ENCODE data around the gene ZC3HAV1L. TPM values are rescaled to one million over a fixed set of nuclear protein-coding genes. Genes with fewer than 3 reads are reported as not detected.

ZC3HAV1L gene
- total and polyA plus RNA-seq, 2 of the 13 experiments (the other 11 are each of a cell fraction or from before 2014, with no cell fraction given): 8.4 to 11.1 TPM

DNA sequence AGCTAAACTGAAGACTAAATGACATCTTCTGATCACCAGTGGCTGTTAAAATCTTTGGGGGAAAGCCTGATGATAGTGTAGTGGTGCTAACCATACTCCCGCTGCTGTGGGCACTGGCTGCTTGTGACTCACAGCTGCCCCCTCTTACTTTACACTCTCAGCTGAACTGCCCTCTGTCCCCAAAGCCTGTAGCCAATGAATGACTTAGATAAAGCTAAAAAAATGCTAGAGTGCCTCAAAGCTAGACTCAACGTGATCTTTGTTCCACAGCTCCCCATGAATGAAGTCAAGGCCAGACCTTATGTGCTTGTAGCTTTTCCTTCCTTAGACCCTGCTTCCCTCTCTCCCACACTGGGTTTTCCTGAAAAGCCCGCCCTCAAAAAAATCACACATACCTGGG lies 6.5 kb downstream of the ZC3HAV1L start (continued):
- TF ChIP-seq FOSL2 (CRISPR knock-in tag; IDR thresholded peaks at IDR 0.05) (0 out of 2 replicates have a peak, but pooled peaks have one; percentile 35), ATF7-NPFF (CRISPR knock-in tag; IDR thresholded peaks at IDR 0.05; ENCODE audit: low read depth) (no peak), ZSCAN29 (CRISPR knock-in tag; conservative IDR thresholded peaks at IDR 0.05) (0 out of 2 replicates have a peak, but pooled peaks have one; percentile 28), RARA (CRISPR knock-in tag; IDR thresholded peaks at IDR 0.05) (peak; percentile 39; the same call in 1 of the 2 replicates), GABPA (IDR thresholded peaks at IDR 0.05; ENCODE audit: low read depth, low read length) (no peak), GABPA (CRISPR knock-in tag; IDR thresholded peaks at IDR 0.05; ENCODE audit: low read depth) (no peak), NR2C2 (CRISPR knock-in tag; IDR thresholded peaks at IDR 0.05; ENCODE audit: borderline replicate concordance) (0 out of 2 replicates have a peak, but pooled peaks have one; percentile 36), RXRB (CRISPR knock-in tag; IDR thresholded peaks at IDR 0.05; ENCODE audit: borderline replicate concordance) (peak; percentile 13; the same call in 1 of the 2 replicates), HES4 (CRISPR knock-in tag; IDR thresholded peaks at IDR 0.05; ENCODE audit: borderline replicate concordance) (no peak), PPARG (CRISPR knock-in tag; conservative IDR thresholded peaks at IDR 0.05) (peak; percentile 71), ZNF430 (CRISPR knock-in tag; IDR thresholded peaks at IDR 0.05) (no peak), CENPT (CRISPR knock-in tag; IDR thresholded peaks at IDR 0.05; ENCODE audit: low read depth) (no peak), ZNF562 (CRISPR knock-in tag; IDR thresholded peaks at IDR 0.05; ENCODE audit: borderline replicate concordance) (no peak), ONECUT2 (CRISPR knock-in tag; IDR thresholded peaks at IDR 0.05) (no peak), ZNF768 (CRISPR knock-in tag; IDR thresholded peaks at IDR 0.05) (no peak), ZNF501 (CRISPR knock-in tag; IDR thresholded peaks at IDR 0.05) (no peak), HNF4A (CRISPR knock-in tag; IDR thresholded peaks at IDR 0.05) (peak; percentile 57; the same call in 1 of the 2 replicates), DR1 (CRISPR knock-in tag; IDR thresholded peaks at IDR 0.05) (no peak), ZNF614 (CRISPR knock-in tag; IDR thresholded peaks at IDR 0.05; ENCODE audit: borderline replicate concordance) (0 out of 2 replicates have a peak, but pooled peaks have one; percentile 46), HDAC1 (CRISPR knock-in tag; IDR thresholded peaks at IDR 0.05) (no peak)
- TF ChIP-seq, protein P1, sequence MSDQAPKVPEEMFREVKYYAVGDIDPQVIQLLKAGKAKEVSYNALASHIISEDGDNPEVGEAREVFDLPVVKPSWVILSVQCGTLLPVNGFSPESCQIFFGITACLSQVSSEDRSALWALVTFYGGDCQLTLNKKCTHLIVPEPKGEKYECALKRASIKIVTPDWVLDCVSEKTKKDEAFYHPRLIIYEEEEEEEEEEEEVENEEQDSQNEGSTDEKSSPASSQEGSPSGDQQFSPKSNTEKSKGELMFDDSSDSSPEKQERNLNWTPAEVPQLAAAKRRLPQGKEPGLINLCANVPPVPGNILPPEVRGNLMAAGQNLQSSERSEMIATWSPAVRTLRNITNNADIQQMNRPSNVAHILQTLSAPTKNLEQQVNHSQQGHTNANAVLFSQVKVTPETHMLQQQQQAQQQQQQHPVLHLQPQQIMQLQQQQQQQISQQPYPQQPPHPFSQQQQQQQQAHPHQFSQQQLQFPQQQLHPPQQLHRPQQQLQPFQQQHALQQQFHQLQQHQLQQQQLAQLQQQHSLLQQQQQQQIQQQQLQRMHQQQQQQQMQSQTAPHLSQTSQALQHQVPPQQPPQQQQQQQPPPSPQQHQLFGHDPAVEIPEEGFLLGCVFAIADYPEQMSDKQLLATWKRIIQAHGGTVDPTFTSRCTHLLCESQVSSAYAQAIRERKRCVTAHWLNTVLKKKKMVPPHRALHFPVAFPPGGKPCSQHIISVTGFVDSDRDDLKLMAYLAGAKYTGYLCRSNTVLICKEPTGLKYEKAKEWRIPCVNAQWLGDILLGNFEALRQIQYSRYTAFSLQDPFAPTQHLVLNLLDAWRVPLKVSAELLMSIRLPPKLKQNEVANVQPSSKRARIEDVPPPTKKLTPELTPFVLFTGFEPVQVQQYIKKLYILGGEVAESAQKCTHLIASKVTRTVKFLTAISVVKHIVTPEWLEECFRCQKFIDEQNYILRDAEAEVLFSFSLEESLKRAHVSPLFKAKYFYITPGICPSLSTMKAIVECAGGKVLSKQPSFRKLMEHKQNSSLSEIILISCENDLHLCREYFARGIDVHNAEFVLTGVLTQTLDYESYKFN (CRISPR knock-in tag; conservative IDR thresholded peaks at IDR 0.05): peak; percentile 56
- TF ChIP-seq, protein P2, sequence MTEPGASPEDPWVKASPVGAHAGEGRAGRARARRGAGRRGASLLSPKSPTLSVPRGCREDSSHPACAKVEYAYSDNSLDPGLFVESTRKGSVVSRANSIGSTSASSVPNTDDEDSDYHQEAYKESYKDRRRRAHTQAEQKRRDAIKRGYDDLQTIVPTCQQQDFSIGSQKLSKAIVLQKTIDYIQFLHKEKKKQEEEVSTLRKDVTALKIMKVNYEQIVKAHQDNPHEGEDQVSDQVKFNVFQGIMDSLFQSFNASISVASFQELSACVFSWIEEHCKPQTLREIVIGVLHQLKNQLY (CRISPR knock-in tag; IDR thresholded peaks at IDR 0.05): no peak
- TF ChIP-seq, protein P3, sequence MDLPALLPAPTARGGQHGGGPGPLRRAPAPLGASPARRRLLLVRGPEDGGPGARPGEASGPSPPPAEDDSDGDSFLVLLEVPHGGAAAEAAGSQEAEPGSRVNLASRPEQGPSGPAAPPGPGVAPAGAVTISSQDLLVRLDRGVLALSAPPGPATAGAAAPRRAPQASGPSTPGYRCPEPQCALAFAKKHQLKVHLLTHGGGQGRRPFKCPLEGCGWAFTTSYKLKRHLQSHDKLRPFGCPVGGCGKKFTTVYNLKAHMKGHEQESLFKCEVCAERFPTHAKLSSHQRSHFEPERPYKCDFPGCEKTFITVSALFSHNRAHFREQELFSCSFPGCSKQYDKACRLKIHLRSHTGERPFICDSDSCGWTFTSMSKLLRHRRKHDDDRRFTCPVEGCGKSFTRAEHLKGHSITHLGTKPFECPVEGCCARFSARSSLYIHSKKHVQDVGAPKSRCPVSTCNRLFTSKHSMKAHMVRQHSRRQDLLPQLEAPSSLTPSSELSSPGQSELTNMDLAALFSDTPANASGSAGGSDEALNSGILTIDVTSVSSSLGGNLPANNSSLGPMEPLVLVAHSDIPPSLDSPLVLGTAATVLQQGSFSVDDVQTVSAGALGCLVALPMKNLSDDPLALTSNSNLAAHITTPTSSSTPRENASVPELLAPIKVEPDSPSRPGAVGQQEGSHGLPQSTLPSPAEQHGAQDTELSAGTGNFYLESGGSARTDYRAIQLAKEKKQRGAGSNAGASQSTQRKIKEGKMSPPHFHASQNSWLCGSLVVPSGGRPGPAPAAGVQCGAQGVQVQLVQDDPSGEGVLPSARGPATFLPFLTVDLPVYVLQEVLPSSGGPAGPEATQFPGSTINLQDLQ (CRISPR knock-in tag; IDR thresholded peaks at IDR 0.05): no peak
- TF ChIP-seq, protein P4, sequence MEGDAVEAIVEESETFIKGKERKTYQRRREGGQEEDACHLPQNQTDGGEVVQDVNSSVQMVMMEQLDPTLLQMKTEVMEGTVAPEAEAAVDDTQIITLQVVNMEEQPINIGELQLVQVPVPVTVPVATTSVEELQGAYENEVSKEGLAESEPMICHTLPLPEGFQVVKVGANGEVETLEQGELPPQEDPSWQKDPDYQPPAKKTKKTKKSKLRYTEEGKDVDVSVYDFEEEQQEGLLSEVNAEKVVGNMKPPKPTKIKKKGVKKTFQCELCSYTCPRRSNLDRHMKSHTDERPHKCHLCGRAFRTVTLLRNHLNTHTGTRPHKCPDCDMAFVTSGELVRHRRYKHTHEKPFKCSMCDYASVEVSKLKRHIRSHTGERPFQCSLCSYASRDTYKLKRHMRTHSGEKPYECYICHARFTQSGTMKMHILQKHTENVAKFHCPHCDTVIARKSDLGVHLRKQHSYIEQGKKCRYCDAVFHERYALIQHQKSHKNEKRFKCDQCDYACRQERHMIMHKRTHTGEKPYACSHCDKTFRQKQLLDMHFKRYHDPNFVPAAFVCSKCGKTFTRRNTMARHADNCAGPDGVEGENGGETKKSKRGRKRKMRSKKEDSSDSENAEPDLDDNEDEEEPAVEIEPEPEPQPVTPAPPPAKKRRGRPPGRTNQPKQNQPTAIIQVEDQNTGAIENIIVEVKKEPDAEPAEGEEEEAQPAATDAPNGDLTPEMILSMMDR (CRISPR knock-in tag; IDR thresholded peaks at IDR 0.05): peak; percentile 15; the same call in 1 of the 2 replicates

Data from HepG2 (cell line).